A673 (cell line): ENCODE measurements around the gene VCY1B.
"Not testable (repeated sequence)": the region's sequence is repeated elsewhere in the genome, so short reads cannot be mapped to it uniquely, and the experiment has no call there.

ENCODE experiments used
- EZH2 ChIP-seq: fragments of 200-600 bp; sonication (generic); IDR thresholded peaks from 2 replicates; pipeline ENCODE4 v1.6.1; 2017; ENCODE audit warnings: borderline replicate concordance, low read depth, mild to moderate bottlenecking, mixed read lengths, antibody characterized with exemption, low read length; ENCODE audit not compliant: poor library complexity, severe bottlenecking
- TF ChIP-seq, protein P1 (sequence below): fragments of 300-800, 200-600 bp; sonication (generic); conservative IDR thresholded peaks from 2 replicates; pipeline ENCODE4 v1.5.1; 2017; ENCODE audit warnings: low read depth, mild to moderate bottlenecking, antibody characterized with exemption, low read length, moderate library complexity, mixed read lengths

DNA sequence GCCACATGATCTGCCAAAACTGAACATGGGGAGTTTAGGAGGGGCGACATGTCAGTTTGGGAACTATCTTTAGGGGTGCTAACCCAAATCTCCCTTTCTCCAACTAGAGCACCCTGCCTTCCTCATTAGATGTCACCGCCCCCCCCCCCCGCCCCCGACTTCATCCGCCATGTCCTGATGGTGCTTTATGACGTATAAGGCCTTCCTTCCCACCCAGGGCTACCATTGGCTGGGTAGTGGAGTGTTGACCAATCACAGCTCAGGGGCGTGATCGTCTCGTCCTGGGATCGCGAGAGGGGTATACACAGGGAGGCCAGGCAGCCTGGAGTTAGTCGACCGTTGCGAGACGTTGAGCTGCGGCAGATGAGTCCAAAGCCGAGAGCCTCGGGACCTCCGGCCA lies at the start of gene VCY1B:
- TF ChIP-seq, protein P1, sequence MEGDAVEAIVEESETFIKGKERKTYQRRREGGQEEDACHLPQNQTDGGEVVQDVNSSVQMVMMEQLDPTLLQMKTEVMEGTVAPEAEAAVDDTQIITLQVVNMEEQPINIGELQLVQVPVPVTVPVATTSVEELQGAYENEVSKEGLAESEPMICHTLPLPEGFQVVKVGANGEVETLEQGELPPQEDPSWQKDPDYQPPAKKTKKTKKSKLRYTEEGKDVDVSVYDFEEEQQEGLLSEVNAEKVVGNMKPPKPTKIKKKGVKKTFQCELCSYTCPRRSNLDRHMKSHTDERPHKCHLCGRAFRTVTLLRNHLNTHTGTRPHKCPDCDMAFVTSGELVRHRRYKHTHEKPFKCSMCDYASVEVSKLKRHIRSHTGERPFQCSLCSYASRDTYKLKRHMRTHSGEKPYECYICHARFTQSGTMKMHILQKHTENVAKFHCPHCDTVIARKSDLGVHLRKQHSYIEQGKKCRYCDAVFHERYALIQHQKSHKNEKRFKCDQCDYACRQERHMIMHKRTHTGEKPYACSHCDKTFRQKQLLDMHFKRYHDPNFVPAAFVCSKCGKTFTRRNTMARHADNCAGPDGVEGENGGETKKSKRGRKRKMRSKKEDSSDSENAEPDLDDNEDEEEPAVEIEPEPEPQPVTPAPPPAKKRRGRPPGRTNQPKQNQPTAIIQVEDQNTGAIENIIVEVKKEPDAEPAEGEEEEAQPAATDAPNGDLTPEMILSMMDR, result not testable (repeated sequence)
- not testable (repeated sequence) for TF ChIP-seq EZH2
